Kidney (tissue), 14 donors: ENCODE results near the gene USH2A. TPM values are rescaled to one million over a fixed set of nuclear protein-coding genes. Genes with fewer than 3 reads are reported as not detected.

Source experiments
- DNase-seq, 5 donors: peaks; one replicate each; pipeline ENCODE4 v3.0.0-alpha.2; 2013 to 2020
- FAIRE-seq: peaks from 2 replicates; lab custom pipeline; 2012; peaks lifted over from hg19 to GRCh38; lab: Jason Lieb, UNC
- H3K27ac ChIP-seq, 2 donors: one replicate each; pipeline ENCODE4 v1.7.0; 2013; ENCODE audit warnings: low read depth in 2 of 2, low read length in 2 of 2, inconsistent platforms in 1 of 2
- H3K27me3 ChIP-seq: one replicate; pipeline ENCODE4 v1.7.1; 2013; ENCODE audit warnings: low read length, inconsistent platforms; ENCODE audit not compliant: control insufficient read depth, insufficient read depth
- H3K36me3 ChIP-seq, 3 donors: one replicate each; pipeline versions ENCODE4 v1.7.0 to v1.7.1; 2013; ENCODE audit warnings: low read length in 3 of 3, control low read depth in 1 of 3, inconsistent platforms in 1 of 3; ENCODE audit not compliant: insufficient read depth in 3 of 3, control insufficient read depth in 2 of 3
- H3K4me1 ChIP-seq, 3 donors: one replicate each; pipeline versions ENCODE4 v1.7.0 to v1.7.1; 2013; ENCODE audit warnings: low read length in 3 of 3, inconsistent platforms in 1 of 3, low read depth in 1 of 3; ENCODE audit not compliant: control insufficient read depth in 2 of 3, insufficient read depth in 2 of 3
- H3K4me3 ChIP-seq, 3 donors: one replicate each; pipeline versions ENCODE4 v1.7.0 to v1.8.1; 2013; ENCODE audit warnings: low read length in 3 of 3, control low read depth in 1 of 3, inconsistent platforms in 1 of 3
- H3K9ac ChIP-seq, 3 donors: one replicate each; pipeline versions ENCODE4 v1.7.0 to v1.7.1; 2013; ENCODE audit warnings: low read length in 3 of 3, control low read depth in 1 of 3, inconsistent platforms in 1 of 3
- H3K9me3 ChIP-seq, 3 donors: one replicate each; pipeline versions ENCODE4 v1.7.0 to v1.7.1; 2013; ENCODE audit warnings: low read length in 3 of 3, control low read depth in 1 of 3, inconsistent platforms in 1 of 3; ENCODE audit not compliant: control insufficient read depth in 2 of 3, insufficient read depth in 1 of 3
- CTCF ChIP-seq: IDR thresholded peaks from 3 replicates; pipeline ENCODE4 v1.5.1; 2012; ENCODE audit warnings: mild to moderate bottlenecking, moderate library complexity, borderline replicate concordance; ENCODE audit not compliant: insufficient read depth; ENCODE audit errors: extremely low read depth
- intact Hi-C: fragments of 100-400 bp; cut with DNase I; formaldehyde crosslinking; loops from one replicate; pipeline ENCODE4 v1.11.1; 2022
- polyA plus RNA-seq: library from polyadenylated mRNA; stranded (reverse); fragments of 350-450 nt; fragmentation: Illumina TruSeq; extraction: RNeasy Lipid Tissue Mini Kit (QIAGEN cat#74804); gene quantifications from one replicate; pipeline ENCODE4 v1.2.3, GENCODE V29; 2014; ENCODE audit warnings: low read depth, low replicate concordance; ENCODE audit not compliant: insufficient read depth
- total RNA-seq: library from RNA; stranded (reverse); fragmentation: NEBNext Ultra II Directional; extraction: Animal tissue kit (Norgen Biotek cat#: 25700); gene quantifications from one replicate; pipeline ENCODE4 v1.2.1, GENCODE V29; 2021
- donor health status: control.
- donor health status: control.
- donor health status: control.
- donor health status: control.
- donor health status: control.
- donor health status: DM: yes; HTN: yes; CAD: no.
- donor health status: Normal renal cell carcinoma (clear cell type).

USH2A gene
- total and polyA plus RNA-seq, 2 donors from 2014 or later: 0.06 TPM; not detected in 1

GRCh38 chr1:216462066-216462775 lies 39.0 kb upstream of the USH2A start:
- H3K27me3 ChIP-seq: no peaks in the 10 kb centered on the region
- H3K36me3 ChIP-seq: no peaks in the 10 kb centered on the region
- DNase-seq (no peak), FAIRE-seq (no peak)
- no peaks in the 10 kb centered on the region for H3K4me1 ChIP-seq
- H3K4me3 ChIP-seq: no peak overlapping the region
- no peaks in the 10 kb centered on the region for H3K9me3 ChIP-seq
- no peak overlapping the region for H3K9ac ChIP-seq
- intact Hi-C loops: no loop called here
- no peak overlapping the region for H3K27ac ChIP-seq
- TF ChIP-seq CTCF: no peak

- no peaks in the 10 kb centered on the region for H3K9me3 ChIP-seq
- no peaks in the 10 kb centered on the region for H3K27me3 ChIP-seq
- FAIRE-seq: no peak
- H3K9ac ChIP-seq: no peak overlapping the region
- no peak overlapping the region for H3K4me3 ChIP-seq
- intact Hi-C loops: no loop called here
- DNase-seq: no peak
- H3K4me1 ChIP-seq: no peaks in the 10 kb centered on the region
- H3K36me3 ChIP-seq: no peaks in the 10 kb centered on the region
- TF ChIP-seq CTCF: no peak
- H3K27ac ChIP-seq: no peak overlapping the region
Measured at GRCh38 chr1:216461466-216461865, 38.2 kb upstream of the USH2A start.

GRCh38 chr1:216459651-216460207 lies 36.5 kb upstream of the USH2A start:
- Histone ChIP-seq H3K9me3 (no peaks in the 10 kb centered on the region), H3K27ac (no peak overlapping the region), H3K9ac (no peak overlapping the region), H3K4me3 (no peak overlapping the region), H3K36me3 (no peaks in the 10 kb centered on the region), H3K4me1 (no peaks in the 10 kb centered on the region), H3K27me3 (no peaks in the 10 kb centered on the region)
- no peak for DNase-seq
- intact Hi-C loops: no loop called here
- TF ChIP-seq CTCF: no peak
- no peak for FAIRE-seq
